GM12891 (cell line): ENCODE data around the gene SMIM36.

ENCODE experiments used
- POLR2A ChIP-seq: IDR thresholded peaks from 2 replicates; pipeline ENCODE4 v1.6.1; 2011; ENCODE audit warnings: low read depth, low read length, control low read depth
- POLR2AphosphoS5 ChIP-seq: IDR thresholded peaks from 2 replicates; pipeline ENCODE4 v1.6.1; 2011; ENCODE audit warnings: low read depth, low read length, control low read depth

DNA sequence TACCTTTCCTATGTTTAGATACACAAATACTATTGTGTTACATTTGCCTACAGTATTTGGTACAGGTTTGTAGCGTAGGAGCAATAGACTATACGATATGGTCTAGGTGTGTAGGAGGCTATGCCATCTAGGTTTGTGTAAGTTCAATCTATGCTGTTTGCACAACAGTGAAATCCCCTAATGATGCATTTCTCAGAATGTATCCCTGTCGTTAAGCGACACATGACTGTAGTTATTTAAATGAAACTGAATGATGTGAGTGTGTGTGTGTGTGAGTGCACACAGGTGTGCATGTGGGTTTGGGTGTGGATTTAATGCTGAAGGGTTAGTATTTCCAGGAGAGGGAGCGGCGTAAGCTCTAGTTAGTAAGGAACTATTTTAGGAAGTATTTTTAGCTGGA is 34.6 kb upstream of the SMIM36 start:
- no peak for TF ChIP-seq POLR2AphosphoS5
- TF ChIP-seq POLR2A, result no peak
